Measurements from ENCODE around the gene MLXIP. TPM values are rescaled to one million over a fixed set of nuclear protein-coding genes. Genes with fewer than 3 reads are reported as not detected.
"Not testable (repeated sequence)": the region's sequence is repeated elsewhere in the genome, so short reads cannot be mapped to it uniquely, and the experiment has no call there.

MLXIP gene
- total RNA-seq, 1 experiment from 2014 or later = 16.7 TPM

GRCh38 chr12:122174155-122174845 lies 95.7 kb downstream of the MLXIP start, which contains the start of gene IL31:
IL31 (minus strand) TSS chr12:122174221; CDS start chr12:122174172, 49 bp downstream.
- Histone ChIP-seq H3K36me3 (ENCODE audit: low read depth, low read length) (no peaks in the 10 kb centered on the region), H3F3A (ENCODE audit: low read length, unreplicated experiment) (no peaks in the 10 kb centered on the region), H3K4me1 (ENCODE audit: insufficient read depth, low read length) (no peaks in the 10 kb centered on the region), H3K4me3 (ENCODE audit: low read length) (no peak within 1 kb of the TSS), H2AFZ (ENCODE audit: low read length) (no peak within 1 kb of the TSS), H4K20me1 (ENCODE audit: low read length) (no peaks in the 10 kb centered on the region), H3K4me2 (ENCODE audit: low read length) (no peak within 1 kb of the TSS), H3K27ac (ENCODE audit: low read length) (no peak within 1 kb of the TSS), H3K9me3 (ENCODE audit: low read length) (no peaks in the 10 kb centered on the region), H3K9ac (ENCODE audit: low read length) (no peak within 1 kb of the TSS), H3K27me3 (ENCODE audit: low read length) (no peaks in the 10 kb centered on the region), H3K9me2 (replicated peaks; ENCODE audit: low read length) (no peaks in the 10 kb centered on the region), H3K79me2 (ENCODE audit: low read length) (no peaks in the 10 kb centered on the region)
- TF ChIP-seq EZH2phosphoT487 (IDR thresholded peaks at IDR 0.05; ENCODE audit: borderline replicate concordance, low read length) = no peak
- TF ChIP-seq EZH2 (IDR thresholded peaks at IDR 0.05; ENCODE audit: low read length, unreplicated experiment) = no peak
- no peak for TF ChIP-seq CTCF (conservative IDR thresholded peaks at IDR 0.05; ENCODE audit: low read depth, low read length)
- DNase-seq (no peak), ATAC-seq (no peak)
- CTCF ChIA-PET = interaction anchor here (0.5 kb wide), 1 partner anchor 43 kb away, joined by 3 read pairs; no protein-coding TSS in a partner anchor
- POLR2A ChIA-PET (ENCODE audit: unreplicated experiment) = no interaction called here
- intact Hi-C loops (cut with micrococcal nuclease) = no loop called here
- BruUV-seq (replicated peaks) = no TSS peak

- H3K27ac ChIP-seq (ENCODE audit: low read length); H3K4me2 ChIP-seq (ENCODE audit: low read length); H3K79me2 ChIP-seq (ENCODE audit: low read length); CTCF ChIA-PET; POLR2A ChIA-PET (ENCODE audit: unreplicated experiment); H3K9me3 ChIP-seq (ENCODE audit: low read length); H3K36me3 ChIP-seq (ENCODE audit: low read depth, low read length); H2AFZ ChIP-seq (ENCODE audit: low read length); BruUV-seq (replicated peaks); H3K9me2 ChIP-seq (replicated peaks; ENCODE audit: low read length); H3K4me3 ChIP-seq (ENCODE audit: low read length); intact Hi-C loops (cut with micrococcal nuclease); H4K20me1 ChIP-seq (ENCODE audit: low read length); H3K9ac ChIP-seq (ENCODE audit: low read length); H3F3A ChIP-seq (ENCODE audit: low read length, unreplicated experiment); ATAC-seq; H3K4me1 ChIP-seq (ENCODE audit: insufficient read depth, low read length); H3K27me3 ChIP-seq (ENCODE audit: low read length); DNase-seq: not testable (repeated sequence)
Observed at GRCh38 chr12:122176473-122176872, 97.9 kb downstream of the MLXIP start.

- no peak within 1 kb of the TSS for H3K9ac ChIP-seq (ENCODE audit: low read length)
- no peaks in the 10 kb centered on the region for H3K4me1 ChIP-seq (ENCODE audit: insufficient read depth, low read length)
- peak within 1 kb of the TSS; percentile 60 for H3K4me3 ChIP-seq (ENCODE audit: low read length)
- H3K27me3 ChIP-seq (ENCODE audit: low read length) = no peaks in the 10 kb centered on the region
- TF ChIP-seq CTCF (conservative IDR thresholded peaks at IDR 0.05; ENCODE audit: low read depth, low read length) (no peak), EZH2 (IDR thresholded peaks at IDR 0.05; ENCODE audit: low read length, unreplicated experiment) (no peak), EZH2phosphoT487 (IDR thresholded peaks at IDR 0.05; ENCODE audit: borderline replicate concordance, low read length) (no peak)
- H4K20me1 ChIP-seq (ENCODE audit: low read length) = no peaks in the 10 kb centered on the region
- DNase-seq = no peak
- BruUV-seq (replicated peaks) = no TSS peak
- H3K79me2 ChIP-seq (ENCODE audit: low read length) = no peaks in the 10 kb centered on the region
- H3K9me2 ChIP-seq (replicated peaks; ENCODE audit: low read length) = no peaks in the 10 kb centered on the region
- no peaks in the 10 kb centered on the region for H3K36me3 ChIP-seq (ENCODE audit: low read depth, low read length)
- intact Hi-C loops (cut with micrococcal nuclease) = no loop called here
- H3K4me2 ChIP-seq (ENCODE audit: low read length) = peak within 1 kb of the TSS; percentile 74
- H2AFZ ChIP-seq (ENCODE audit: low read length) = peak within 1 kb of the TSS; percentile 68
- ChIA-PET CTCF (no interaction called here), POLR2A (ENCODE audit: unreplicated experiment) (no interaction called here)
- H3F3A ChIP-seq (ENCODE audit: low read length, unreplicated experiment) = no peaks in the 10 kb centered on the region
- H3K9me3 ChIP-seq (ENCODE audit: low read length) = no peaks in the 10 kb centered on the region
- H3K27ac ChIP-seq (ENCODE audit: low read length) = no peak within 1 kb of the TSS
- peak; percentile 66 for ATAC-seq
Observed at GRCh38 chr12:122182887-122183587, 104.5 kb downstream of the MLXIP start, which contains the start of gene LRRC43. LRRC43 (plus strand) TSS chr12:122183123; CDS start chr12:122183145, 22 bp downstream.

All from PC-3 (cell line).